Astrocyte (in vitro differentiated cells and primary cell): ENCODE data around the gene POC1B. TPM values are rescaled to one million over a fixed set of nuclear protein-coding genes. Genes with fewer than 3 reads are reported as not detected.
A peak's percentile ranks its signal among the peaks of the same experiment; 100 is the strongest.

Experiments
- DNase-seq: peaks from one replicate; pipeline ENCODE4 v3.0.0-alpha.2; 2010; ENCODE audit warnings: low read depth
- FAIRE-seq: peaks from 2 replicates; lab custom pipeline; 2011; peaks lifted over from hg19 to GRCh38; lab: Jason Lieb, UNC
- H2AFZ ChIP-seq: 2 replicates; pipeline ENCODE4 v1.6.0; 2012; ENCODE audit warnings: low read depth, low read length, inconsistent platforms
- H3K27ac ChIP-seq: 2 replicates; pipeline ENCODE4 v1.5.1; 2011; ENCODE audit warnings: low read depth, low read length, inconsistent platforms
- H3K27me3 ChIP-seq: 2 replicates; pipeline ENCODE4 v1.6.0; 2011; ENCODE audit warnings: low read length, inconsistent platforms; ENCODE audit not compliant: insufficient read depth
- H3K36me3 ChIP-seq: 2 replicates; pipeline ENCODE4 v1.5.1; 2011; ENCODE audit warnings: low read length, inconsistent platforms; ENCODE audit not compliant: insufficient read depth
- H3K4me1 ChIP-seq: 2 replicates; pipeline ENCODE4 v1.5.1; 2011; ENCODE audit warnings: low read length, inconsistent platforms; ENCODE audit not compliant: insufficient read depth
- H3K4me2 ChIP-seq: 2 replicates; pipeline ENCODE4 v1.6.0; 2012; ENCODE audit warnings: low read length, inconsistent platforms
- H3K4me3 ChIP-seq: 2 replicates; pipeline ENCODE4 v1.5.1; 2011; ENCODE audit warnings: low read depth, mild to moderate bottlenecking, low read length, inconsistent platforms; ENCODE audit not compliant: insufficient read depth
- H3K79me2 ChIP-seq: 2 replicates; pipeline ENCODE4 v1.6.0; 2012; ENCODE audit warnings: mild to moderate bottlenecking, low read length, inconsistent platforms; ENCODE audit not compliant: insufficient read depth
- H3K9ac ChIP-seq: 2 replicates; pipeline ENCODE4 v1.6.0; 2012; ENCODE audit warnings: mild to moderate bottlenecking, low read length, inconsistent platforms
- H3K9me3 ChIP-seq: 2 replicates; pipeline ENCODE4 v1.5.1; 2012; ENCODE audit warnings: low read depth, mild to moderate bottlenecking, low read length, inconsistent platforms; ENCODE audit not compliant: insufficient read depth
- H4K20me1 ChIP-seq: 2 replicates; pipeline ENCODE4 v1.6.0; 2012; ENCODE audit warnings: low read length, inconsistent platforms; ENCODE audit not compliant: insufficient read depth
- H3K27ac Mint-ChIP-seq: one replicate; pipeline ENCODE4 v1.8.0; 2021; ENCODE audit warnings: mild to moderate bottlenecking, mixed read lengths; ENCODE audit not compliant: unreplicated experiment
- H3K27me3 Mint-ChIP-seq: one replicate; pipeline ENCODE4 v1.8.0; 2021; ENCODE audit warnings: low read depth, mixed read lengths; ENCODE audit not compliant: unreplicated experiment
- H3K36me3 Mint-ChIP-seq: one replicate; pipeline ENCODE4 v1.8.0; 2021; ENCODE audit warnings: low read depth, mixed read lengths; ENCODE audit not compliant: unreplicated experiment
- H3K4me1 Mint-ChIP-seq: one replicate; pipeline ENCODE4 v1.8.0; 2021; ENCODE audit warnings: low read depth, mixed read lengths; ENCODE audit not compliant: unreplicated experiment
- H3K4me3 Mint-ChIP-seq: one replicate; pipeline ENCODE4 v1.8.0; 2021; ENCODE audit warnings: mild to moderate bottlenecking, moderate library complexity, mixed read lengths; ENCODE audit not compliant: unreplicated experiment
- H3K9me3 Mint-ChIP-seq: one replicate; pipeline ENCODE4 v1.8.0; 2021; ENCODE audit warnings: mild to moderate bottlenecking, mixed read lengths; ENCODE audit not compliant: unreplicated experiment
- CTCF ChIP-seq: IDR thresholded peaks from 2 replicates; pipeline ENCODE4 v1.5.1; 2011; ENCODE audit warnings: low read depth, mild to moderate bottlenecking, inconsistent platforms, low read length, moderate library complexity; ENCODE audit not compliant: insufficient read depth
- EZH2 ChIP-seq: IDR thresholded peaks from 2 replicates; pipeline ENCODE4 v1.6.1; 2012; ENCODE audit warnings: mild to moderate bottlenecking, low read length, inconsistent platforms; ENCODE audit not compliant: insufficient read depth
- total RNA-seq: library from RNA; stranded (reverse); gene quantifications from 2 replicates; pipeline ENCODE4 v1.2.1, GENCODE V29; 2021

Gene POC1B
- total RNA-seq, 1 donor from 2014 or later: 10.6 TPM

- H3K4me2 ChIP-seq: peak overlapping the region; percentile 48
- H3K27ac ChIP-seq: no peak overlapping the region
- TF ChIP-seq EZH2: no peak
- TF ChIP-seq CTCF: no peak
- peaks cover 34% of the 10 kb centered on the region for H3K79me2 ChIP-seq
- H3K36me3 ChIP-seq: no peaks in the 10 kb centered on the region
- H3K36me3 Mint-ChIP-seq: peaks cover 11% of the 10 kb centered on the region
- H3K27me3 Mint-ChIP-seq: no peaks in the 10 kb centered on the region
- no peaks in the 10 kb centered on the region for H3K9me3 ChIP-seq
- no peak overlapping the region for H3K4me3 ChIP-seq
- no peak overlapping the region for H3K27ac Mint-ChIP-seq
- no peak overlapping the region for H2AFZ ChIP-seq
- no peaks in the 10 kb centered on the region for H3K27me3 ChIP-seq
- H4K20me1 ChIP-seq: peaks cover 3% of the 10 kb centered on the region
- H3K4me1 Mint-ChIP-seq: peaks cover 18% of the 10 kb centered on the region
- no peak overlapping the region for H3K9ac ChIP-seq
- DNase-seq: no peak
- no peak for FAIRE-seq
- H3K9me3 Mint-ChIP-seq: no peaks in the 10 kb centered on the region
- H3K4me1 ChIP-seq: peaks cover 8% of the 10 kb centered on the region
- H3K4me3 Mint-ChIP-seq: peak overlapping the region; percentile 61
These were observed 4.3 kb downstream of the POC1B start for GRCh38 chr12:89521364-89522223.

GRCh38 chr12:89517720-89518119 is 8.1 kb downstream of the POC1B start:
- Mint-ChIP-seq H3K9me3 (no peaks in the 10 kb centered on the region), H3K4me1 (peaks cover 4% of the 10 kb centered on the region), H3K27me3 (no peaks in the 10 kb centered on the region), H3K27ac (no peak overlapping the region), H3K36me3 (peaks cover 4% of the 10 kb centered on the region), H3K4me3 (no peak overlapping the region)
- H3K9ac ChIP-seq: no peak overlapping the region
- H4K20me1 ChIP-seq: no peaks in the 10 kb centered on the region
- no peaks in the 10 kb centered on the region for H3K36me3 ChIP-seq
- no peak overlapping the region for H3K4me2 ChIP-seq
- no peak overlapping the region for H3K27ac ChIP-seq
- H3K4me1 ChIP-seq: no peaks in the 10 kb centered on the region
- H3K27me3 ChIP-seq: no peaks in the 10 kb centered on the region
- DNase-seq (no peak), FAIRE-seq (no peak)
- TF ChIP-seq EZH2 (no peak), CTCF (no peak)
- H3K9me3 ChIP-seq: no peaks in the 10 kb centered on the region
- H2AFZ ChIP-seq: no peak overlapping the region
- peaks cover 16% of the 10 kb centered on the region for H3K79me2 ChIP-seq
- no peak overlapping the region for H3K4me3 ChIP-seq

DNA sequence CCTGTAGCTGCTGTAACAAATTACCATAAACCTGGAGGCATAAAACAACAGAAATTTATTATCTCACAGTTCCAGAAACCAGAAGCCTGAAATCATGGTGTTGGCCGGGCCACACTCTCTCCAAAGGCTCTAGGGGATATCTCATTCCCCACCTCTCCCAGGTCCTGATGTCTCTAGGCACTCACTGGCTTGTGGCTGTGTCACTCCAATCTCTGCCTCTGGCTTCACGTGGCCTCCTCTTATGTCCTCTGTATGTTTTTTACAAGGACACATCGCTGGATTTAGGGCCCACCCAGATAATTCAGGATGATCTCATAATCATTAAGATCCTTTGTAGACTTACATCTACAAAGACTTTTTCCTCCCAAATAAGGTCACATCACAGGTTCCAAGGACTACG is 9.2 kb downstream of the POC1B start:
- no peak overlapping the region for H3K4me2 ChIP-seq
- Mint-ChIP-seq H3K27me3 (no peaks in the 10 kb centered on the region), H3K9me3 (no peaks in the 10 kb centered on the region), H3K36me3 (peaks cover 2% of the 10 kb centered on the region), H3K27ac (no peak overlapping the region), H3K4me1 (peaks cover 3% of the 10 kb centered on the region), H3K4me3 (no peak overlapping the region)
- no peaks in the 10 kb centered on the region for H3K4me1 ChIP-seq
- no peak overlapping the region for H2AFZ ChIP-seq
- FAIRE-seq (no peak), DNase-seq (no peak)
- no peaks in the 10 kb centered on the region for H3K36me3 ChIP-seq
- H3K9me3 ChIP-seq: no peaks in the 10 kb centered on the region
- no peaks in the 10 kb centered on the region for H4K20me1 ChIP-seq
- no peak overlapping the region for H3K27ac ChIP-seq
- H3K79me2 ChIP-seq: peaks cover 5% of the 10 kb centered on the region
- H3K4me3 ChIP-seq: no peak overlapping the region
- no peak overlapping the region for H3K9ac ChIP-seq
- no peak for TF ChIP-seq CTCF
- no peaks in the 10 kb centered on the region for H3K27me3 ChIP-seq
